ENCODE data around the gene GNB1.

The GNB1 gene

GRCh38 chr1:1852619-1853414, 38.1 kb downstream of the GNB1 start:
- TF ChIP-seq JUND (IDR thresholded peaks at IDR 0.05; ENCODE audit: low read depth) = no peak
- DNase-seq (ENCODE audit: low read depth in 1 of 2, low spot score in 1 of 2) = no peak
- in situ Hi-C loops (cut with HindIII; ENCODE audit: low pct_unique_long_range_greater_than_20kb, low sequenced_read_pairs) = no loop called here

DNA sequence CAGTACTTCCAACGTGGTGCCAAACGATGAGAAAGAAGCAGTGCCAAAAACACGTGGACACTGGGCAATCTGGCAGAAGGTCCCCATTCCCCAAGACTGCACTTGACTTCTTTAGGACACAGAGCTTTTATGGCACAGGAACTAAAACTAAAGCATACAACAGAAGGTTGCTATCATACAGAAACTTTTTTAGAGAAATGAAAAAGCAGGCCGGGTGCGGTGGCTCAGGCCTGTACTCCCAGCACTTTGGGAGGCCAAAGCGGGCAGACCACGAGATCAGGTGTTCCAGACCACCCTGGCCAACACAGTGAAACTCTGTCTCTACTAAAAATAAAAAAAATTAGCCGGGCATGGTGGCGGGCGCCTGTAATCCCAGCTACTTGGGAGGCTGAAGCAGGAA, 43.0 kb downstream of the GNB1 start:
- TF ChIP-seq JUND (IDR thresholded peaks at IDR 0.05; ENCODE audit: low read depth) = no peak
- in situ Hi-C loops (cut with HindIII; ENCODE audit: low pct_unique_long_range_greater_than_20kb, low sequenced_read_pairs) = no loop called here
- DNase-seq (ENCODE audit: low read depth in 1 of 2, low spot score in 1 of 2) = no peak

DNA sequence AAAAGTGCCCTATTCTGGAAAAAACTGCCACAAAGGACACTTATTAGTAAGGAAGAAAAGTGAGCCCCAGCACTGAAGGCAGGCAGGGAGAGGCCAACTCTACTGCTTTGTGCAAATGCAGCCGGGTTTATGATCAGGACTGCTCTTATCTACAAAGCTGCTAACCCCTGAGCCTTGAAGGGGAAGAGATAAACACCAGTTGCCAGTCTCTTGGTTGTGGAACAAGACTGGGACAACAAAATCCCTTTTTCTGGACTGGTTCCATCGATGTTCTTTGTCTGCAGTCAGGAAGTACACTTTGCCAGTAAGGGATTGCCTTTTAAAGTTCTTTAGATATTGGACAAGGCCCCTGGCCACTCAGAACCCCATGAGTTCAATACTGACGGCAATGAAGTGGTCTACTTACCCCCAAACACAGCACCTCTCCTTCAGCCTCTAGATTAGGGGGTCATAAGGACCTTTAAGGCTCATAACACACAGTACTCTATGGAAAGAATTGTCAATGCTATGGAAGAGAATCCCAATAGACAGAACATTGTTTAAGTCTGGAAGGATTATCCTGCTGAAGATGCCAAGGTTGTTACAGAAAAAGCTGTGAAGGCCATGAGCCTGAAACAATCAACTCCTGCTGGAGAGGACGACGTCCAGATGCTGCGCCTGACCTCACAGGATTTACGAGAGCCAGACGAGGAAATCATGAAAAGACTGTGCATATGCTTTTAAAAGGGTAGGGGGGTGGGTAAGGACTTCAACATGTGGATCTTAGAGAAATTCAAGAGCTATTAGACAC, 43.6 kb downstream of the GNB1 start:
- DNase-seq (ENCODE audit: low read depth in 1 of 2, low spot score in 1 of 2) = no peak
- no peak for TF ChIP-seq JUND (IDR thresholded peaks at IDR 0.05; ENCODE audit: low read depth)
- in situ Hi-C loops (cut with HindIII; ENCODE audit: low pct_unique_long_range_greater_than_20kb, low sequenced_read_pairs) = no loop called here

- DNase-seq (ENCODE audit: low read depth in 1 of 2, low spot score in 1 of 2) = no peak
- in situ Hi-C loops (cut with HindIII; ENCODE audit: low pct_unique_long_range_greater_than_20kb, low sequenced_read_pairs) = no loop called here
- no peak for TF ChIP-seq JUND (IDR thresholded peaks at IDR 0.05; ENCODE audit: low read depth)
Observed at GRCh38 chr1:1846386-1846918, 44.4 kb downstream of the GNB1 start.

DNA sequence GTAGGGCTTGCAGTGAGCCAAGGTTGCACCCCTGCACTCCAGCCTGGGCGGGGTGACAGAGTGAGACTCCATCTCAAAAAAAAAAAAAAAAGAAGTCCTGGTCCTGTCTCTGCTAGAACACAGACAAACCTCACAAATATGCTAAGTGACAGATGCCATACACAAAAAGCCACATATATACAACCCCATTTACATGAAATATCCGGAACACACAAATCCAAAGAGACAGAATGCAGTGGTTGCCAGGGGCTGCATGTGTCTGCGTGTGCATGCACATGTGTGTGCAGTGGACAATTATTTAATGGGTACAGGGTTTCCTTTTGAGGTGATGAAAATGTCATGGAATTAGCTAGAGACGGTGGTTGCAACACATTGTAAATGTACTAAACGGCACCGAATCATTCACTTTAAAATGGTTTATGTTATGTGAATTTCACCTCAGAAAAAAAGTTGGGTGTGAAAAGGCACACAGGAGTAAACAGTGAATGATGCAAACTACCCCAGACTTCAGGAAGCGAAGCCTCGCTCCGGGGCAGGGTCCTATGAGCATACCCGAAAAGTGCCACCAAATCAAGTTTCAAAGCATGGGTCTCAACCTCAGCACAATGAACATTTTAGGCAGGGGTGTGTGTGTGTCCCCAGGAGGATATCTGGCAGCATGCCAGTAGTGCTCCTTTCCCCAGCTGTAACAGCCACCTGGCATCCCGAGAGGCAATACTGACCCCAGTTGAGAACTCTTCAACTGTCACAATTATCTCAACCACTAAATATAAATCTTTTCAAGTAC, 48.3 kb downstream of the GNB1 start:
- no peak for TF ChIP-seq JUND (IDR thresholded peaks at IDR 0.05; ENCODE audit: low read depth)
- in situ Hi-C loops (cut with HindIII; ENCODE audit: low pct_unique_long_range_greater_than_20kb, low sequenced_read_pairs) = no loop called here
- no peak for DNase-seq (ENCODE audit: low read depth in 1 of 2, low spot score in 1 of 2)

- no peak for TF ChIP-seq JUND (IDR thresholded peaks at IDR 0.05; ENCODE audit: low read depth)
- in situ Hi-C loops (cut with HindIII; ENCODE audit: low pct_unique_long_range_greater_than_20kb, low sequenced_read_pairs) = no loop called here
- no peak for DNase-seq (ENCODE audit: low read depth in 1 of 2, low spot score in 1 of 2)
Observed at GRCh38 chr1:1841575-1841995, 49.3 kb downstream of the GNB1 start.

GRCh38 chr1:1839311-1839965, 51.4 kb downstream of the GNB1 start:
- in situ Hi-C loops (cut with HindIII; ENCODE audit: low pct_unique_long_range_greater_than_20kb, low sequenced_read_pairs) = no loop called here
- TF ChIP-seq JUND (IDR thresholded peaks at IDR 0.05; ENCODE audit: low read depth) = no peak
- no peak for DNase-seq (ENCODE audit: low read depth in 1 of 2, low spot score in 1 of 2)

GRCh38 chr1:1836119-1836518, 54.8 kb downstream of the GNB1 start:
- in situ Hi-C loops (cut with HindIII; ENCODE audit: low pct_unique_long_range_greater_than_20kb, low sequenced_read_pairs) = no loop called here
- TF ChIP-seq JUND (IDR thresholded peaks at IDR 0.05; ENCODE audit: low read depth) = no peak
- no peak for DNase-seq (ENCODE audit: low read depth in 1 of 2, low spot score in 1 of 2)

- TF ChIP-seq JUND (IDR thresholded peaks at IDR 0.05; ENCODE audit: low read depth) = no peak
- DNase-seq (ENCODE audit: low read depth in 1 of 2, low spot score in 1 of 2) = no peak
- in situ Hi-C loops (cut with HindIII; ENCODE audit: low pct_unique_long_range_greater_than_20kb, low sequenced_read_pairs) = no loop called here
Observed at GRCh38 chr1:1835546-1835945, 55.3 kb downstream of the GNB1 start.

GRCh38 chr1:1833916-1834325, 57.0 kb downstream of the GNB1 start:
- in situ Hi-C loops (cut with HindIII; ENCODE audit: low pct_unique_long_range_greater_than_20kb, low sequenced_read_pairs) = no loop called here
- TF ChIP-seq JUND (IDR thresholded peaks at IDR 0.05; ENCODE audit: low read depth) = no peak
- DNase-seq (ENCODE audit: low read depth in 1 of 2, low spot score in 1 of 2) = no peak

DNA sequence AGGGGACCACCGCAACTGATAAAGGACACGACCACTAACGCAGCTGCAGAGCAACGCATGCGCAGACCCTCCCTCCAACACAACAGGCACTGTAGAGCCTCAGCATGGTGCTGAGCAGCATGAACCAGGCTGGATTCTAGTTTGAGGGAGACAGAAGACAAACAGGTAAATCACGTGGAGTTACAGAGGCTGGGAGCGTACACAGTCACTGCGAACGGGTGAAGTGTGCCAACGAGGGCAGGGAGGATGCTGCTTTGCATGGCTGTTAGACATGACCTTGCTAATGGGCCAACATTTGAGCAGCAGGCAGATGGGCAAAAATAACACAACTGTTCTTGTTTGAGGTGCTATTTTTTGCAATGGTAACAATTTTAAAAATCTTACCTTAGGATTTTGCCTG, 57.4 kb downstream of the GNB1 start:
- DNase-seq (ENCODE audit: low read depth in 1 of 2, low spot score in 1 of 2) = no peak
- in situ Hi-C loops (cut with HindIII; ENCODE audit: low pct_unique_long_range_greater_than_20kb, low sequenced_read_pairs) = no loop called here
- TF ChIP-seq JUND (IDR thresholded peaks at IDR 0.05; ENCODE audit: low read depth) = no peak

DNA sequence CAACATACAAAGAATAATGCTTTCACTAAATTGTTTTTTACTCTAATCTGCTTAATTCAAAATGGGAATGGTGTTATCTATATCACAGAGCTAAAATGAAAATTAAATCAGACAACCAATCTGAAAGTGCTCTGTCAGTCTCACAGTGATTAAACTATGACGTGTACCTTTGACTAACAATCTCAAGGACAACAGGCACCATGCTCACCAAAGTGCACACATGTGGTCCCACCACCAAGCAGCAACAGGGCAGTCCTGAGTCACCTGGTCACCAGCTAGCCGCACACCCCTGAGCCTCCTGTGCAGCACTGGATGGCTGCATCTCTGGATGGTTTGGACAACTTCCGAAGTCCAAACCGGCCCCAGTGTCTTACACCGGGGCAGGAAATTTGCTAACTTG, 58.1 kb downstream of the GNB1 start:
- in situ Hi-C loops (cut with HindIII; ENCODE audit: low pct_unique_long_range_greater_than_20kb, low sequenced_read_pairs) = no loop called here
- no peak for TF ChIP-seq JUND (IDR thresholded peaks at IDR 0.05; ENCODE audit: low read depth)
- DNase-seq (ENCODE audit: low read depth in 1 of 2, low spot score in 1 of 2) = no peak
